Endothelial cell (in vitro differentiated cells): ENCODE data around the gene TNFRSF12A. TPM values are rescaled to one million over a fixed set of nuclear protein-coding genes. Genes with fewer than 3 reads are reported as not detected.

Source experiments
- DNase-seq: peaks from one replicate; pipeline ENCODE4 v3.0.0; 2021; ENCODE audit warnings: low spot score
- H3K27ac Mint-ChIP-seq: one replicate; pipeline ENCODE4 v1.8.0; 2021; ENCODE audit warnings: mixed read lengths, inconsistent platforms; ENCODE audit not compliant: unreplicated experiment
- H3K27me3 Mint-ChIP-seq: one replicate; pipeline ENCODE4 v1.8.0; 2021; ENCODE audit warnings: mild to moderate bottlenecking, moderate library complexity, mixed read lengths, inconsistent platforms; ENCODE audit not compliant: unreplicated experiment
- H3K36me3 Mint-ChIP-seq: one replicate; pipeline ENCODE4 v1.8.0; 2021; ENCODE audit warnings: mild to moderate bottlenecking, low read depth, mixed read lengths, inconsistent platforms; ENCODE audit not compliant: unreplicated experiment
- H3K4me1 Mint-ChIP-seq: one replicate; pipeline ENCODE4 v1.8.0; 2021; ENCODE audit warnings: mild to moderate bottlenecking, mixed read lengths, inconsistent platforms; ENCODE audit not compliant: unreplicated experiment
- H3K4me3 Mint-ChIP-seq: one replicate; pipeline ENCODE4 v1.8.0; 2021; ENCODE audit warnings: mild to moderate bottlenecking, mixed read lengths, inconsistent platforms; ENCODE audit not compliant: unreplicated experiment
- H3K9me3 Mint-ChIP-seq: one replicate; pipeline ENCODE4 v1.8.0; 2021; ENCODE audit warnings: mixed read lengths, inconsistent platforms; ENCODE audit not compliant: unreplicated experiment
- total RNA-seq: library from RNA; stranded (reverse); fragmentation: NEBNext Ultra II Directional; extraction: Animal tissue kit (Norgen Biotek cat#: 25700); gene quantifications from one replicate; pipeline ENCODE4 v1.2.1, GENCODE V29; 2021; ENCODE audit not compliant: unreplicated experiment
- TF ChIP-seq, protein P1 (sequence below): fragments of 200-600 bp; sonication (generic); IDR thresholded peaks from one replicate; pipeline ENCODE4 v1.5.0; 2021; ENCODE audit warnings: antibody characterized with exemption; ENCODE audit not compliant: unreplicated experiment

Gene TNFRSF12A
- total RNA-seq, 1 donor from 2014 or later: 3.0 TPM

DNA sequence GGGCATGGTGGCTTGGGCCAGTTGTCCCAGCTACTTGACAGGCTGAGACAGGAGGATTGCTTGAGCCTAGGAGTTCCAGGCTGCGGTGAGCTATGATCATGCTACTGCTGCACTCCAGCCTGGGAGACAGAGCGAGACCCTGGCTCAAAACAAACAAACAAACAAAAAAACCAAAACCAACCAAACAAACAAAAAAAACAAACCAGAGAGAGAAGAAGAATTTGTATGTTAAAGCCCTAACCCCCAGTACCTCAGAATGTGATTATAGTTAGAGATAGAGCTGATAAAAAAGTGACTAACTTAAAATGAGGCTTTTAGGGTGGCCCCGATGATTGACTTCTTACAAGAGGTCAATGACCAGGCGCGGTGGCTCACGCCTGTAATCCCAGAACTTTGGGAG lies 24.5 kb downstream of the TNFRSF12A start:
- no peaks in the 10 kb centered on the region for H3K9me3 Mint-ChIP-seq
- H3K36me3 Mint-ChIP-seq: no peaks in the 10 kb centered on the region
- peak overlapping the region; percentile 87 for H3K4me3 Mint-ChIP-seq
- TF ChIP-seq, protein P1, sequence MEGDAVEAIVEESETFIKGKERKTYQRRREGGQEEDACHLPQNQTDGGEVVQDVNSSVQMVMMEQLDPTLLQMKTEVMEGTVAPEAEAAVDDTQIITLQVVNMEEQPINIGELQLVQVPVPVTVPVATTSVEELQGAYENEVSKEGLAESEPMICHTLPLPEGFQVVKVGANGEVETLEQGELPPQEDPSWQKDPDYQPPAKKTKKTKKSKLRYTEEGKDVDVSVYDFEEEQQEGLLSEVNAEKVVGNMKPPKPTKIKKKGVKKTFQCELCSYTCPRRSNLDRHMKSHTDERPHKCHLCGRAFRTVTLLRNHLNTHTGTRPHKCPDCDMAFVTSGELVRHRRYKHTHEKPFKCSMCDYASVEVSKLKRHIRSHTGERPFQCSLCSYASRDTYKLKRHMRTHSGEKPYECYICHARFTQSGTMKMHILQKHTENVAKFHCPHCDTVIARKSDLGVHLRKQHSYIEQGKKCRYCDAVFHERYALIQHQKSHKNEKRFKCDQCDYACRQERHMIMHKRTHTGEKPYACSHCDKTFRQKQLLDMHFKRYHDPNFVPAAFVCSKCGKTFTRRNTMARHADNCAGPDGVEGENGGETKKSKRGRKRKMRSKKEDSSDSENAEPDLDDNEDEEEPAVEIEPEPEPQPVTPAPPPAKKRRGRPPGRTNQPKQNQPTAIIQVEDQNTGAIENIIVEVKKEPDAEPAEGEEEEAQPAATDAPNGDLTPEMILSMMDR: no peak
- peaks cover 22% of the 10 kb centered on the region for H3K27me3 Mint-ChIP-seq
- peaks cover 8% of the 10 kb centered on the region for H3K4me1 Mint-ChIP-seq
- DNase-seq: no peak
- peak overlapping the region; percentile 84 for H3K27ac Mint-ChIP-seq

DNA sequence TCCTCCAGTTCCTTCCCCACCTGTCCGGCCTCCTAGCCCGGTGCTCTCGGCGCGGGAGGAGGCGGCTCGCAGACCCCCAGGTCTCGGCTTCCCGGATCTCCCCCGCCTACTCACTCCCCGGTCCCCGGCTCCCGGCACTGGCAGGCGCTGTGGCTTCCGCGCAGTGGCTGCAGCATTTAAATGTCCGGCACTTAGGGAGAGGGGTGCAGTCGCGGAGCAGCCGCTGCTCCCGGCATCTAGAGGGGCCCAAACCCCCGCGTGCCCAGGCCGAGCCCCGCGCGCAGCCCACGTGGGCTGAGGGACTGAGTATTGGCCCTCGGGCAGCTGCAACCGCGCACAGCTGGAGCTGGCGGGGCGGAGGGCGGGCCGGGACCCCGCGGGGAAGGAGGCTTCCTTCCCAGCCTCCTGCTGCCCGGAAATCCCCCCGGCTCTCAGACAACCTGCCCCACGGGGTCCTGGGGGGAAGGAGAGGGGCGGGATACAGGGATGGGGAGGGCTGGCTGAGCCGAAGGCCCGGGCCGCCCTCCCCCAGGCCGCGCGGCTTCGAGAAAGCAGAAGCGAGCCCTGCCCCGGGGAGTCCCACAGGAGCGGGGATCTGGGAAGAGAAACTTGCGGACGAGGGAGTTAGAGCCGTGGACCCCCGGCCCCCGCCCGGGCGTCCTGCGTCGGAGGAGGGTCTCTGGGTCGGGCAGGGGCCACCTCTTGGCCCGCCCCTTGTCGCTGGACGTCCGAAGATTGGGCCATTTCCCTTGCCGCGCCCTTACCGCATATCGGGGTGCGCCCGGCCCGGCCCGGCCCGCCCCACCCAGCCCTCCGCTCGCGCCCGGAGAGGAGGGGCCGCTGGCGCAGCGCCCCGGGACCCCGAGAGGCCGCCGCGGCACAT lies 25.8 kb downstream of the TNFRSF12A start, which contains the start of gene MMP25:
Gene MMP25, plus strand, starts transcription at position 804 of the 883 bp plus-strand sequence. CDS start 357 bp downstream, outside the sequence.
- H3K36me3 Mint-ChIP-seq: peaks cover 2% of the 10 kb centered on the region
- peaks cover 22% of the 10 kb centered on the region for H3K27me3 Mint-ChIP-seq
- DNase-seq: peak; percentile 58
- H3K4me1 Mint-ChIP-seq: peaks cover 8% of the 10 kb centered on the region
- H3K9me3 Mint-ChIP-seq: no peaks in the 10 kb centered on the region
- no peak within 1 kb of the TSS for H3K27ac Mint-ChIP-seq
- H3K4me3 Mint-ChIP-seq: peak within 1 kb of the TSS; percentile 87
- TF ChIP-seq, protein P1: no peak

DNA sequence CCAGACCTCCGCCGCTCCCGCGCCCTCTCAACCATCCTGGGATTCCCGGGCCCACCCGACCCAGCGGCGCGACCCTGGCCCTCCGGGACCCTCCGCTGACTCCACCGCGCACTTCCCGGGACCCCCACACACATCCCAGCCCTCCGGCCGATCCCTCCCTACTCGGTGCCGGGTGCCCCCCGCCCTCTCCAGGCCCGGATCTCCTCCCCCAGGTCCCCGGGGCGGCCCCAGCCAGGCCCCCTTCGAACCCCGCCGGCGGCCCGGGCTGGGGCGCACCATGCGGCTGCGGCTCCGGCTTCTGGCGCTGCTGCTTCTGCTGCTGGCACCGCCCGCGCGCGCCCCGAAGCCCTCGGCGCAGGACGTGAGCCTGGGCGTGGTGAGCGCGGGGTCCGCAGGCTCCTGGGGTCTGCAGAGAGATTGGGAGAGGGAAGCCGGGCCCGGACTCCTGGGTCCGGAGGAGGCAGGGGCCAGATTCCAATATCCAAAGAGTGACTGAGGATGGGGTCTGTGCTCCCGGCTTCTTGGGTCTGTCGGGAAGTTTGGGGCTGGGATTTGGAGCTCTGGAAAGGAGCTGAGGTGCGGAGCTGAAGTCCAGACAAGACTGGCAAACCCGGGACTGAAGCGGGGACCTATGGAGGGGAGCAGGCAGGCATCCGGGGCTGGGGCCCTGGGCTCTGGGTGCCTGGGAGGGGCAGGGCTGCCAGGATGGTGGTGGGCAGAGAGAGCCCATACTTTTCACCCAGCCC lies 26.6 kb downstream of the TNFRSF12A start:
- Mint-ChIP-seq H3K36me3 (peaks cover 7% of the 10 kb centered on the region), H3K27me3 (peaks cover 22% of the 10 kb centered on the region), H3K4me1 (peaks cover 8% of the 10 kb centered on the region), H3K9me3 (no peaks in the 10 kb centered on the region), H3K4me3 (peak overlapping the region; percentile 78), H3K27ac (no peak overlapping the region)
- DNase-seq: no peak
- TF ChIP-seq, protein P1: no peak

DNA sequence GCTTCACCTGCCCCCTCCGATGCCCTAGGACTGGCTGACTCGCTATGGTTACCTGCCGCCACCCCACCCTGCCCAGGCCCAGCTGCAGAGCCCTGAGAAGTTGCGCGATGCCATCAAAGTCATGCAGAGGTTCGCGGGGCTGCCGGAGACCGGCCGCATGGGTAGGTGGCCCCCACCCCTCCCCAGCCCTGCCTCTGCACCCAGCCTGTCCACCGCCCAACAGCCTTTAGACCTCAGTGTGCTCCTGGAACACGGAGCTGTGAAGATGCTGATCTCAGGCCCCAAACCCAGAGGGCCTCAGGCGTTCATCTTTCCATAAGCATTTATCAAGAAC lies 27.2 kb downstream of the TNFRSF12A start:
- no peak overlapping the region for H3K27ac Mint-ChIP-seq
- H3K36me3 Mint-ChIP-seq: peaks cover 11% of the 10 kb centered on the region
- H3K4me3 Mint-ChIP-seq: no peak overlapping the region
- TF ChIP-seq, protein P1: no peak
- H3K4me1 Mint-ChIP-seq: peaks cover 8% of the 10 kb centered on the region
- H3K27me3 Mint-ChIP-seq: peaks cover 22% of the 10 kb centered on the region
- no peak for DNase-seq
- H3K9me3 Mint-ChIP-seq: no peaks in the 10 kb centered on the region
